ENCODE results near the gene ETNK2.

Gene ETNK2

DNA sequence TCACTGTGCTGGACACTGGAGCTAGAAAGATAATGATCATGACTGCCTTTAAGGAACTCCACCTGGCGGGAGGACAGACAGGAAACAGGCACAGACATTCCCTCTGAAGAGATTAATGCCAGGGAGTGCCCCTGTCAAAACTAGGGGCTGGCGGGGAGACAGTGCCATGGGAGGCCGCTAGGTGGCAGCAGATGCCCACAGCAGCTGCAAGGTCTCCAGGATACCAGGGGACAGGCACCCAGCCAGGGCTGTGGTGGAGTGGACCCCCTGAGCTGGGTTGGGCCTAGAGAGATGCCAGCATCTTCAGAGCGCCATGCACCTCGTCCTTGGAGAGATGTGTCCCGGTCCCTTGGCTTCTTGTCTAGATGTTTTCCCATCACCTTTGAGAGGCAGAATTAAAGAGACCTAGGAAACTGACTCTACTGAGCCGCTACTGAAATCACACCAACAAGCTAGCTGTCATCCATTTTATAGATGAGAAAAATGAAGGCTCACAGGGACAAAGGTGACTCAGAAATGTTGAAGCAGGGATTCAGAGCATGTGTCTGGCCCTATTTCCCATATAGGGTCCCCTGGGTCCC is 10.7 kb upstream of the ETNK2 start:
- Mint-ChIP-seq H3K27me3 (peaks cover 17% of the 10 kb centered on the region), H3K9me3 (no peaks in the 10 kb centered on the region), H3K4me1 (ENCODE audit: low read depth) (peaks cover 13% of the 10 kb centered on the region), H3K36me3 (ENCODE audit: low read depth) (no peaks in the 10 kb centered on the region), H3K4me3 (no peak overlapping the region), H3K27ac (no peak overlapping the region)
- intact Hi-C loops (cut with micrococcal nuclease) = loop anchor here (1.0 kb wide), 3 partner anchors 45 to 236 kb away; no protein-coding TSS in a partner anchor

DNA sequence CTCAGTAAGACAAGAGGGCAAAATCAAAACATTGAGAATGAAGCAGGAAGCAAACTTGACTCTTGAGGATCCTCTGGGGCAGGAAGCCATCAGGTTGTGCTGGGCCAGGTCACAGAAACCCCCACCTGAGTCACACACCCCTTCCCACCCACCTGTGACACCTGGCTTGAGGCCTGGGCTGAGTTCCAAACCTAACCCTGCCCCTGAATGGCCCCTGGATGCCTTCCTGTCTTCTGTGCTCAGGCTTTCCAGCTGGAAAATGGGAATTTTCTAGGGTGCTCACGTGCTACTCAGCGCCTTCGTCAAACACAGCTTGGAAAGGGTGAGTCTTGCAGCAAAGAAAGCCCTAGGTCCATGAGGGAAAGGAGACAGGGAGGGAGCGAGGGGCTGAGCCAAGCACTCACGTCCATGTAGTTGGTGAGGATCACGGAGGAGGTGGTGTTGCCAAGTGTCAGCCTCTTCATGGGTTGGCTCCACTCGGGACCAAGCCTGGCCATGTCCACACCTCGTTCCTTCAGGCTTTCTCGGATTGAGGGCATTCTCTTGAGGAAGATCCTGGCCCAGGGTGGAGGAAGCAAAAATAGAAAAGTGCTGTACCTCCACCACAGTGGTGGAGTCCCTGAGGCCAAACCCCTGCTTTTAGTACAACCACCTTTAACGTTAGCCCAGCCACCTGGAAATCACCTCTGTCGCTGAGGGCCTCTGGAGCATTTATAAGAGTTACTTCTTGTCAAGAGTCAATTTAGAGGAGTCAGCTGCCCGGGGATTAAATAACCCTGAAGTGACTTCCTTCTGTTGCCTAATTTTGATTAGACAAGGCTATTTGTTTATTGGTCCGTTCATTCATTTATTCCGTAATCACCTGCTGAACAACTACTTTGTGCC is 10.0 kb upstream of the ETNK2 start:
- no peaks in the 10 kb centered on the region for H3K9me3 Mint-ChIP-seq
- H3K27ac Mint-ChIP-seq = no peak overlapping the region
- peaks cover 17% of the 10 kb centered on the region for H3K27me3 Mint-ChIP-seq
- no peaks in the 10 kb centered on the region for H3K36me3 Mint-ChIP-seq (ENCODE audit: low read depth)
- peaks cover 21% of the 10 kb centered on the region for H3K4me1 Mint-ChIP-seq (ENCODE audit: low read depth)
- H3K4me3 Mint-ChIP-seq = no peak overlapping the region
- intact Hi-C loops (cut with micrococcal nuclease) = loop anchor here (1.0 kb wide), 3 partner anchors 45 to 236 kb away; no protein-coding TSS in a partner anchor

DNA sequence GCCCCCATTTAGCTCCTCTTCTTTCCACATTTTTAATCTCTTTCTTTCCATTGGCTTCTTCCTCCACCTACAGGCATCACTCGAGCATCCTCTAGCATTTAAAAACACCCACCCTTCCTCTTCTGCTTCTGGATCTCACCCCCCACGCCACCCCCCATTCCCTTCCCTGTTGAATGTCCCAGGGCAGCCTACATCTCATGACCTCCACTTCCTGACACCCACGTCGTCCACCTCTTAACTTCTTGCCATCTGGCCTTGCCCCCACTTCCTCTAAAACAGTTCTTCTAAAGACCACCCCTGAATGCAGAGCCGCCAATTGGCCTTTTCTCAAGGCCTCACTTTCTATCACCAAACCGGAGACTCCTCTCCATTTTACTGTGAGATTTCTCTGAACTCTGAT is 6.1 kb upstream of the ETNK2 start:
- Mint-ChIP-seq H3K9me3 (no peaks in the 10 kb centered on the region), H3K4me1 (ENCODE audit: low read depth) (peaks cover 25% of the 10 kb centered on the region), H3K36me3 (ENCODE audit: low read depth) (no peaks in the 10 kb centered on the region), H3K4me3 (no peak overlapping the region), H3K27me3 (peaks cover 38% of the 10 kb centered on the region), H3K27ac (no peak overlapping the region)
- intact Hi-C loops (cut with micrococcal nuclease) = no loop called here

GRCh38 chr1:204155881-204156280 is 4.0 kb upstream of the ETNK2 start:
- intact Hi-C loops (cut with micrococcal nuclease) = no loop called here
- H3K27me3 Mint-ChIP-seq = peaks cover 46% of the 10 kb centered on the region
- H3K4me1 Mint-ChIP-seq (ENCODE audit: low read depth) = peaks cover 33% of the 10 kb centered on the region
- H3K4me3 Mint-ChIP-seq = no peak overlapping the region
- no peak overlapping the region for H3K27ac Mint-ChIP-seq
- no peaks in the 10 kb centered on the region for H3K36me3 Mint-ChIP-seq (ENCODE audit: low read depth)
- no peaks in the 10 kb centered on the region for H3K9me3 Mint-ChIP-seq

DNA sequence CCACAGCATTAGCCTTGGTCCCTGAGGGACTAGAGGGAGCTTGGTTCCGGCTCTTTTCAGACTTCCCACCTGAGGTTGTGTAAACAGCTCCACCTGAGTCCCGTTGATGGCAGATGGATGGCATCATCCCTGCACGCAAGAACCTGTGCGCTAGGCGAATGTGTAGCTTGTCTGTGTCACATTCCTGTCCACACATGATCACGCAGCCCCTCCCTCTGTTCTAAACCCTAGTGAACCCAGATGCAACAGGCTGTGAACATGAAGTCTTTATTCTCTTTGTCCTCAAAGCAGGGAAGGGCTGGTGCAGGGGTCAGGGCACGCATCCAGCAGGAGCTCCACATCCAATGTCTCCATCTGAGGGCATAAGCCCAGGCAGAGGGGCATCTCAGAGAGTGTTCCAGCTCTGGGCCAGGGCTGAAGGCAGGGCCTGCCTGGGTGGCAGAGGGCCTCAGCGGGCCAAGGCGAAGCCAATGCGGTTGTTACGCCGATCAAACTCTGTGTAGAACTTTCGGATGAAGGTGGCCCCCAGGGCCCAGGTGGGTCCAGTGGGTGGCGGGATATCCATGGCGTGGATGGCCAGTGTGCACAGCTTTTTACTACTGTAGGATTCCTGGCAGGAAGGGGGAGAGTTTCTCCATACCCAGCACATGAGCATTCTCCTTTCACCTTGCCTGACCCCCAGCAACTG is 2.9 kb upstream of the ETNK2 start:
- H3K4me3 Mint-ChIP-seq = no peak overlapping the region
- peaks cover 33% of the 10 kb centered on the region for H3K4me1 Mint-ChIP-seq (ENCODE audit: low read depth)
- no peaks in the 10 kb centered on the region for H3K9me3 Mint-ChIP-seq
- intact Hi-C loops (cut with micrococcal nuclease) = no loop called here
- no peaks in the 10 kb centered on the region for H3K36me3 Mint-ChIP-seq (ENCODE audit: low read depth)
- H3K27me3 Mint-ChIP-seq = peaks cover 56% of the 10 kb centered on the region
- no peak overlapping the region for H3K27ac Mint-ChIP-seq

GRCh38 chr1:204153667-204154066 is 1.8 kb upstream of the ETNK2 start:
- intact Hi-C loops (cut with micrococcal nuclease) = no loop called here
- Mint-ChIP-seq H3K9me3 (no peaks in the 10 kb centered on the region), H3K4me1 (ENCODE audit: low read depth) (peaks cover 31% of the 10 kb centered on the region), H3K36me3 (ENCODE audit: low read depth) (no peaks in the 10 kb centered on the region), H3K27me3 (peaks cover 57% of the 10 kb centered on the region), H3K4me3 (no peak overlapping the region), H3K27ac (no peak overlapping the region)

GRCh38 chr1:204152310-204153044 is 633 bp upstream of the ETNK2 start:
- intact Hi-C loops (cut with micrococcal nuclease) = no loop called here
- peaks cover 56% of the 10 kb centered on the region for H3K27me3 Mint-ChIP-seq
- H3K9me3 Mint-ChIP-seq = no peaks in the 10 kb centered on the region
- H3K4me3 Mint-ChIP-seq = peak overlapping the region; percentile 71
- no peak overlapping the region for H3K27ac Mint-ChIP-seq
- H3K36me3 Mint-ChIP-seq (ENCODE audit: low read depth) = no peaks in the 10 kb centered on the region
- peaks cover 19% of the 10 kb centered on the region for H3K4me1 Mint-ChIP-seq (ENCODE audit: low read depth)

DNA sequence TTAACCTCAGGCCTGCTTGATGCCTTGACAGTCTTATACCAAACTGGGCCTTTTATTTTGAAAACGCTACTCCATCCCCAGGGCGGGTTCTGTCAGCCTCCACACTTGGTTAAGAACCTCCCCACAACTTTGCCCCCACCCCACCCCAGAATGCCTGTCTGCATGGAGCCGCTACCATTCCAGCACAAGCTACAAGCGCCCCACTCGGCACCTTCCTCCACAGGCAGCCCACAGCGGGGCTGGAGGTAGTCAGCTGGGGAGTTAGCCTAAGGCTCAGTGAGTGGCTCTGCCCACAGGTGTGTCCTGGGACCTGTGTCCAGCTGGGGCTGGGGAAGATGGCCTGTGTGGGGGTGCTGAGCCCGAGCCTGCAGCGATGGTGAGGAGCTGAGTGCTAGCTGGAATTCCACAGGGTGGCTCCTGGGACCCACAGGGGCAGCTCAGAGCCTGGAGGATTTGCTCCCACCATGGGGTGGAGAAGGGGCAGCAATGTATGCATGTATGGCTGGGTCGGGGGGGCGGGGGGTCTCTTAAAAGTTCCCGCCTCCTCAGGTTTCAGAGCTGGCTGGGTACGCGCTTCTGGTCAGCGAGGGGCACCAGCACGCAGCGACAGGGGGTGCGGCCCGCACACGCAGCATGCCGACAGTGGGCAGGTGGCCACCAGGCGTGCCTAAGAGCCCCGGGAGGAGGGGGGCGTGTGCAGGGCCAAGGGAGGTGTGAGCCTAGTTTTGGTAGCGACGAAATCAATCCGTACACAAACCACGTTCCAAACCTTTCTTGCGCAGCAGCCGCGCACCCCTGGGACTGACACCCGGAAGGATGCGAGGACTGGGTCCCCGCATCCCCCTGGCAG is 917 bp downstream of the ETNK2 start:
- Mint-ChIP-seq H3K36me3 (ENCODE audit: low read depth) (no peaks in the 10 kb centered on the region), H3K4me1 (ENCODE audit: low read depth) (peaks cover 10% of the 10 kb centered on the region), H3K27me3 (peaks cover 52% of the 10 kb centered on the region), H3K4me3 (peak overlapping the region; percentile 57), H3K27ac (no peak overlapping the region), H3K9me3 (no peaks in the 10 kb centered on the region)
- intact Hi-C loops (cut with micrococcal nuclease) = no loop called here

DNA sequence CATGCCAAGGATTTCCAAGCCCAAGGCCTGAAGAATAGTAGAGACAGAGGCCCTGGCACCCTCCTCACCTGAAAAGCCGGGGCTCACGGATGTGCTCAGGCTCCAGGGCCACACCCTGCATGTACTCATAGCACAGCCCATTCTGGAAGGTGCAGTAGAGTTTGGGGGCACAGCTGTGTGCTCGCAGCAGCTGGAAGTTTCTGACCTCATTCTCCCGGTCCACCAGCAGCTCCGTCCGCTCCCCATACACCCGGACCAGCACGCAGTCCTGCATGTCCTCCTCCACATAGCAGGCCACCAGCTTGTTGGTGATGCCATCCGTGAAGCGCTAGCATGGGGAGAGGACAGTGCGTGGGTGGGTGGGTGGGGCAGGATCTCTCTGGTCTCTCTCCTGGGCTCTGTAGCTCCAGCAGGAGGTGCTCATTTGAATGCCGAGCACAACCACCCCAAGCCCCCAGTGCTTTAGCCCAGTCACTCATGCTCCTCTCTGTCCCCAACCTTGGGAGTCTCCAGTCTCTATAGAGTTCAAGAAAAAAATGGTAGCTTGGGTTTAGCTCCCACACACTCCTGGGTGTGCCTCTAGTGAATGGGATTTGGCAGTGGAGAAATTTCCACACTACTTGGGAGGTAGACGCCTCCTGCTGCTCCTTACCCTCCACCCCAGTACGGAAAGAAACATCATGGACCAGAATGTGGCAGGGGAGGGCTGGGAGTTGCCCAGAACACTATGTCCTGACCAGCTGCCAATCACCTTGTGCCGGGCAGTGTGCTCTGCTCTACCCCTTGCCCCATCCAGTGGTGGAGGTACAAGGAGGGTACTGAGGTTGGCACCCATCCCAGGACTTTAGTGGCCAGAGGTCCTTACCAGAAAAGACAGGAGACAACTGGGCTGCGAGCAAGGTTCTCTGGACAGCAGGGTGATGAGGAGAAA is 1.9 kb downstream of the ETNK2 start:
- H3K27ac Mint-ChIP-seq = no peak overlapping the region
- no peaks in the 10 kb centered on the region for H3K36me3 Mint-ChIP-seq (ENCODE audit: low read depth)
- no peak overlapping the region for H3K4me3 Mint-ChIP-seq
- peaks cover 10% of the 10 kb centered on the region for H3K4me1 Mint-ChIP-seq (ENCODE audit: low read depth)
- H3K27me3 Mint-ChIP-seq = peaks cover 49% of the 10 kb centered on the region
- H3K9me3 Mint-ChIP-seq = no peaks in the 10 kb centered on the region
- intact Hi-C loops (cut with micrococcal nuclease) = no loop called here

DNA sequence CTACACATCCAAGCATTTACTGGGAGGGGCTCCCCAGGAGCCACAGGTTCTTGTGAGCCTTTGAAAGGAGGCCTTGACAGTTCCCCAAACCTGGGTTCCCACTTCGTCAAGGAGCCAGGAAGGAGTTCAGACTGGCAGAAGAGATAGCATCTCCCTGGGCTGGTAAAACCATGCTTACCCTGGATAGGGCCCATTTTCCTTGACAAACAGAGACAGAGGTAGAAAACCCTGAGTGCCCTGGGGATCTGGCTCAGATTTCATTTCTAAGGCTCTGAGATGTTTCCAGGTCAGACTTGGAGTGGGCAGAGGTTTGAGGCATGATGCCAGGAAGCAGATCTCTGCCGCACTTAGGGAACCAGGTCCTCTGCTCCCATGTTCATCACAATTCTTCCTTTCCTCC is 2.7 kb downstream of the ETNK2 start:
- intact Hi-C loops (cut with micrococcal nuclease) = no loop called here
- peaks cover 46% of the 10 kb centered on the region for H3K27me3 Mint-ChIP-seq
- no peaks in the 10 kb centered on the region for H3K36me3 Mint-ChIP-seq (ENCODE audit: low read depth)
- H3K4me1 Mint-ChIP-seq (ENCODE audit: low read depth) = peaks cover 10% of the 10 kb centered on the region
- H3K9me3 Mint-ChIP-seq = no peaks in the 10 kb centered on the region
- H3K27ac Mint-ChIP-seq = no peak overlapping the region
- no peak overlapping the region for H3K4me3 Mint-ChIP-seq

DNA sequence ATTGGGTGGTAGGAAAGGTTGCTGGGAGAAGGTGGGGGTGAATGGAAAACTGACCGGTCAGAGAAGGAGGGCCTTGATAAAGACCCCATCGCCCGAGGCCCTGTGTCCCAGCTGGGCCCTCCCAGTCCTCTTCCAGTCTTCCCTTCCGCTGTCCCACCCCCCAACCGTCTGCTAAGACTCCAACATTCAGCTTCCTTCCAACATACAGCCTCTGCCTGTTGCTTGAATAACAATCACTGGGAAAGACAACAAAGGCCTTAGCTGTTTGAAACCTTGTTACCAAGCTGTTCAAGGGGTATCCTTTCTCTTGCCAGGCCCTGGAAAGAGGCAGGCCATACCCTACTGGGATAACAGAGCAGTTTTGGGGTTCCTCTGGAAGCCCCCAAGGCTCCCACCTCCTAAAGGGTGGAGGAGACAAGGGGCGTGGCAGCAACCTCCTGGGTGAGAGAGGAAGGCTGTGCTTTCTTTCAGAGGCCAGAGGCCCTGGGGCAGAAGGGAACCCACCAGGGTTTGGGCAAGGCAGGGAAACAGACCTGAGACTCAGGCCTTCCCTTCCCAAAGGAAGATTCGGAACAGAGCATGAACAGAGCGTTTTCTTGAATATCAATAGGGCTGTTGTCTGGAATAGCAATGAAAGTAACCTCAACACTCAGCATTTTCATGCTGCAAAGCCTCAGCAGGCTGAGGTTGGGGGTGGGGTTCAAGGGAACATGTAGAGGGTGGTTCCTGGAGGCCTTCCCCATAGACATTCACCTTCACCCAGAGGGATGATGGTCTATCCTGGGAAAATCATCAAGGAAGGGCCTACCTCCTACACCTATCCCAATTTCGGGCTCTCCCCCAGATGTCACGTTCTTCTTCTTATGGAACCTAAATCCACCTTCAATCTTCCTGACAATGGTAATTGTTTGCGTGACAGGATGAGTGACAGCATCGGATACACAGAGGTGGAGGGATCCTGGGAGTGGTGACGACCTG is 4.1 kb downstream of the ETNK2 start:
- H3K36me3 Mint-ChIP-seq (ENCODE audit: low read depth) = no peaks in the 10 kb centered on the region
- H3K4me1 Mint-ChIP-seq (ENCODE audit: low read depth) = peaks cover 6% of the 10 kb centered on the region
- no peaks in the 10 kb centered on the region for H3K9me3 Mint-ChIP-seq
- peaks cover 36% of the 10 kb centered on the region for H3K27me3 Mint-ChIP-seq
- no peak overlapping the region for H3K4me3 Mint-ChIP-seq
- no peak overlapping the region for H3K27ac Mint-ChIP-seq
- intact Hi-C loops (cut with micrococcal nuclease) = no loop called here

Measured in dendritic cell treated with granulocyte-macrophage colony-stimulating factor and Interleukin-4, amounts not matched to agents 40 ng/mL and 50 ng/mL, for 4 days (primary cell).